ENCODE measurements around the gene HLA-DQA2.

DNA sequence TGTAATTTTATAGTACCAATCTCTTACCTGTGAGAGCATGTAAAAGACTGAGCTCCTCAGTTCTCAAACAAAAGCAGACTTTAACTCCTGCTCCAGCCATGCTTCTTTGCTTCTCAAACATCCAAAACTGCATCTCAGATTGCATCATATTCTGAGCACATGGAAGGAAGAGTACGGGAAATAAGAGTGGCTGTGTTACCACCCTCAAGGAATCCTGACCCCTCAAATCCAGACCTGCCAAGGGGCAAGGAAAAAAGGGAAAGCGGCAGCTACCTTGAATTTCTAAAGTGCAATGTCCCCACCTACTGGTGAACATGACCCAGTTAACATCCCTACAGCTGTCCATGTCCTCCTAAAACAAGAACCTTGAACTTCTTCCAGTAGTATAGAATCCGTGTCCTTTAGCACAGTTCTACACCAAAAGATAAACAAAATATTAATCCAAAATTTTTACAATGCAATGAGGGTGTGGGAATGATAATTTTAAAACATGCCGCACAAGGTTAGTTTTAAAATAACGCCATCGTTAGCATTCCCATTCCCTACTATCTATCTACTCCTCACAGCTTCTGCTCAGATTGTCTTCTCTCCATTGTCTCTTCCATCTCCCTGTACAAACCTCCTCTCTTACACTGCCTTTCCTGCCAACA, 40.7 kb upstream of the HLA-DQA2 start:
- TF ChIP-seq POLR2A (IDR thresholded peaks at IDR 0.05; ENCODE audit: low read depth, low read length) (no peak), RAD21 (IDR thresholded peaks at IDR 0.05; ENCODE audit: low read length) (peak; percentile 54), FOS (IDR thresholded peaks at IDR 0.05; ENCODE audit: low read depth, low read length) (no peak), RFX5 (IDR thresholded peaks at IDR 0.05; ENCODE audit: low read depth, low read length) (no peak), MAZ (IDR thresholded peaks at IDR 0.05; ENCODE audit: borderline replicate concordance, low read depth, low read length) (no peak), RCOR1 (IDR thresholded peaks at IDR 0.05; ENCODE audit: insufficient replicate concordance, low read length) (no peak), MXI1 (IDR thresholded peaks at IDR 0.05; ENCODE audit: borderline replicate concordance, low read depth, low read length) (no peak), SMC3 (IDR thresholded peaks at IDR 0.05; ENCODE audit: low read depth, low read length) (peak; percentile 24; the same call in 1 of the 2 replicates), CHD1 (IDR thresholded peaks at IDR 0.05; ENCODE audit: low read depth, low read length) (no peak), CEBPB (IDR thresholded peaks at IDR 0.05; ENCODE audit: low read depth, low read length) (peak; percentile 40; the same call in 1 of the 2 replicates), MAFK (IDR thresholded peaks at IDR 0.05; ENCODE audit: low read depth, low read length) (no peak)
- TF ChIP-seq, protein P1, sequence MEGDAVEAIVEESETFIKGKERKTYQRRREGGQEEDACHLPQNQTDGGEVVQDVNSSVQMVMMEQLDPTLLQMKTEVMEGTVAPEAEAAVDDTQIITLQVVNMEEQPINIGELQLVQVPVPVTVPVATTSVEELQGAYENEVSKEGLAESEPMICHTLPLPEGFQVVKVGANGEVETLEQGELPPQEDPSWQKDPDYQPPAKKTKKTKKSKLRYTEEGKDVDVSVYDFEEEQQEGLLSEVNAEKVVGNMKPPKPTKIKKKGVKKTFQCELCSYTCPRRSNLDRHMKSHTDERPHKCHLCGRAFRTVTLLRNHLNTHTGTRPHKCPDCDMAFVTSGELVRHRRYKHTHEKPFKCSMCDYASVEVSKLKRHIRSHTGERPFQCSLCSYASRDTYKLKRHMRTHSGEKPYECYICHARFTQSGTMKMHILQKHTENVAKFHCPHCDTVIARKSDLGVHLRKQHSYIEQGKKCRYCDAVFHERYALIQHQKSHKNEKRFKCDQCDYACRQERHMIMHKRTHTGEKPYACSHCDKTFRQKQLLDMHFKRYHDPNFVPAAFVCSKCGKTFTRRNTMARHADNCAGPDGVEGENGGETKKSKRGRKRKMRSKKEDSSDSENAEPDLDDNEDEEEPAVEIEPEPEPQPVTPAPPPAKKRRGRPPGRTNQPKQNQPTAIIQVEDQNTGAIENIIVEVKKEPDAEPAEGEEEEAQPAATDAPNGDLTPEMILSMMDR (conservative IDR thresholded peaks at IDR 0.05; ENCODE audit: low read depth, low read length), result peak; percentile 55
- TF ChIP-seq, protein P2, sequence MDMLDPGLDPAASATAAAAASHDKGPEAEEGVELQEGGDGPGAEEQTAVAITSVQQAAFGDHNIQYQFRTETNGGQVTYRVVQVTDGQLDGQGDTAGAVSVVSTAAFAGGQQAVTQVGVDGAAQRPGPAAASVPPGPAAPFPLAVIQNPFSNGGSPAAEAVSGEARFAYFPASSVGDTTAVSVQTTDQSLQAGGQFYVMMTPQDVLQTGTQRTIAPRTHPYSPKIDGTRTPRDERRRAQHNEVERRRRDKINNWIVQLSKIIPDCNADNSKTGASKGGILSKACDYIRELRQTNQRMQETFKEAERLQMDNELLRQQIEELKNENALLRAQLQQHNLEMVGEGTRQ (IDR thresholded peaks at IDR 0.05; ENCODE audit: low read depth, low read length), result no peak
- TF ChIP-seq, protein P3, sequence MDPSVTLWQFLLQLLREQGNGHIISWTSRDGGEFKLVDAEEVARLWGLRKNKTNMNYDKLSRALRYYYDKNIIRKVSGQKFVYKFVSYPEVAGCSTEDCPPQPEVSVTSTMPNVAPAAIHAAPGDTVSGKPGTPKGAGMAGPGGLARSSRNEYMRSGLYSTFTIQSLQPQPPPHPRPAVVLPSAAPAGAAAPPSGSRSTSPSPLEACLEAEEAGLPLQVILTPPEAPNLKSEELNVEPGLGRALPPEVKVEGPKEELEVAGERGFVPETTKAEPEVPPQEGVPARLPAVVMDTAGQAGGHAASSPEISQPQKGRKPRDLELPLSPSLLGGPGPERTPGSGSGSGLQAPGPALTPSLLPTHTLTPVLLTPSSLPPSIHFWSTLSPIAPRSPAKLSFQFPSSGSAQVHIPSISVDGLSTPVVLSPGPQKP (IDR thresholded peaks at IDR 0.05; ENCODE audit: borderline replicate concordance, low read depth, low read length), result no peak
